Endothelial cell of umbilical vein (primary cell): Measurements from ENCODE around the gene GNG10. TPM values are rescaled to one million over a fixed set of nuclear protein-coding genes. Genes with fewer than 3 reads are reported as not detected.

Source experiments
- BruUV-seq: library from RNA; stranded (reverse); fragments of 400-500 nt; replicated peaks from 2 replicates; lab custom pipeline; 2021; lab: Mats Ljungman, UMichigan
- CTCF ChIA-PET: fragments of 300-600, 350-600 bp; sonication (Branson Sonifier 250); formaldehyde crosslinking; loops from one replicate; lab custom pipeline; 2021; ENCODE audit warnings: antibody characterized with exemption, inconsistent platforms; lab: Charles Lee
- POLR2A ChIA-PET: fragments of 300-600, 350-600 bp; sonication (Branson Sonifier 250); formaldehyde crosslinking; loops from one replicate; lab custom pipeline; 2021; ENCODE audit warnings: antibody characterized with exemption, inconsistent platforms; lab: Charles Lee
- DNase-seq: peaks from one replicate; pipeline ENCODE4 v3.0.0-alpha.2; 2011; ENCODE audit warnings: low read depth, low spot score
- FAIRE-seq: peaks from 2 replicates; lab custom pipeline; 2011; peaks lifted over from hg19 to GRCh38; lab: Jason Lieb, UNC
- H2AFZ ChIP-seq: 2 replicates; pipeline ENCODE4 v1.6.0; 2012; ENCODE audit warnings: low read depth, low read length, control low read depth, inconsistent platforms
- H3K27ac ChIP-seq: 2 replicates; pipeline ENCODE4 v1.5.1; 2011; ENCODE audit warnings: low read depth, mild to moderate bottlenecking, control low read depth, low read length, moderate library complexity; ENCODE audit not compliant: insufficient read depth
- H3K27me3 ChIP-seq, 2 experiments: 2 replicates each; pipeline versions ENCODE4 v1.6.0 to v1.6.1; 2011; ENCODE audit warnings: low read length in 2 of 2, mixed read lengths in 1 of 2; ENCODE audit not compliant: control insufficient read depth in 2 of 2, insufficient read depth in 2 of 2
- H3K36me3 ChIP-seq, 2 experiments: 2 replicates in 1 of 2; 3 replicates in 1 of 2; pipeline ENCODE4 v1.5.1; 2011; ENCODE audit warnings: low read length in 2 of 2, mild to moderate bottlenecking in 1 of 2, moderate library complexity in 1 of 2; ENCODE audit not compliant: control insufficient read depth in 2 of 2, insufficient read depth in 2 of 2; ENCODE audit errors: extremely low read depth in 1 of 2
- H3K4me1 ChIP-seq: 3 replicates; pipeline ENCODE4 v1.5.1; 2011; ENCODE audit warnings: mild to moderate bottlenecking, low read length; ENCODE audit not compliant: control insufficient read depth, insufficient read depth; ENCODE audit errors: extremely low read depth
- H3K4me2 ChIP-seq: 2 replicates; pipeline ENCODE4 v1.6.1; 2011; ENCODE audit warnings: low read length, control low read depth, mixed read lengths; ENCODE audit not compliant: insufficient read depth
- H3K4me3 ChIP-seq, 3 experiments: fragments of 200-600 bp in 1 of 3; sonication (generic), shearing (Covaris generic) in 1 of 3; replicated peaks in 1 of 3; 2 replicates each; pipeline ENCODE4 v1.5.1; 2011 to 2016; ENCODE audit warnings: control low read depth in 3 of 3, low read length in 3 of 3, mild to moderate bottlenecking in 2 of 3, inconsistent platforms in 1 of 3, low read depth in 1 of 3, moderate library complexity in 1 of 3; ENCODE audit not compliant: insufficient read depth in 1 of 3
- H3K79me2 ChIP-seq: 2 replicates; pipeline ENCODE4 v1.6.0; 2012; ENCODE audit warnings: low read length, inconsistent platforms; ENCODE audit not compliant: control insufficient read depth, insufficient read depth
- H3K9ac ChIP-seq: replicated peaks from 2 replicates; pipeline ENCODE3; 2011; ENCODE audit warnings: low read length, control low read depth; ENCODE audit not compliant: insufficient read depth; ENCODE audit errors: extremely low read depth
- H3K9me1 ChIP-seq: replicated peaks from 3 replicates; pipeline ENCODE4 v1.6.0; 2011; ENCODE audit warnings: mild to moderate bottlenecking, low read length; ENCODE audit not compliant: control insufficient read depth, insufficient read depth; ENCODE audit errors: extremely low read depth
- H3K9me3 ChIP-seq: replicated peaks from 2 replicates; pipeline ENCODE4 v1.5.1; 2012; ENCODE audit warnings: low read length, inconsistent platforms; ENCODE audit not compliant: control insufficient read depth, insufficient read depth
- H4K20me1 ChIP-seq: replicated peaks from 2 replicates; pipeline ENCODE3; 2011; ENCODE audit warnings: mild to moderate bottlenecking, low read length; ENCODE audit not compliant: control insufficient read depth, insufficient read depth; ENCODE audit errors: extremely low read depth
- EZH2 ChIP-seq: IDR thresholded peaks from 2 replicates; pipeline ENCODE4 v1.6.1; 2012; ENCODE audit warnings: borderline replicate concordance, low read depth, mild to moderate bottlenecking, moderate library complexity, low read length, inconsistent platforms; ENCODE audit not compliant: severe bottlenecking
- FOS ChIP-seq: IDR thresholded peaks from 2 replicates; pipeline ENCODE4 v1.6.1; 2011; ENCODE audit warnings: mild to moderate bottlenecking, low read length, moderate library complexity, borderline replicate concordance; ENCODE audit not compliant: insufficient read depth
- GATA2 ChIP-seq: IDR thresholded peaks from 2 replicates; pipeline ENCODE4 v1.7.0; 2011; ENCODE audit warnings: low read depth, mild to moderate bottlenecking, moderate library complexity, mixed read lengths, low read length; ENCODE audit not compliant: insufficient read length, insufficient read depth
- JUN ChIP-seq: IDR thresholded peaks from 2 replicates; pipeline ENCODE4 v1.6.1; 2011; ENCODE audit warnings: borderline replicate concordance, low read depth; ENCODE audit not compliant: insufficient read length, insufficient read depth
- MYC ChIP-seq: IDR thresholded peaks from one replicate; pipeline ENCODE4 v1.6.1; 2011; ENCODE audit warnings: mild to moderate bottlenecking, low read depth, low read length
- POLR2A ChIP-seq: IDR thresholded peaks from 2 replicates; pipeline ENCODE4 v1.6.1; 2012; ENCODE audit warnings: low read depth, mild to moderate bottlenecking, control low read depth, low read length
- POLR2AphosphoS5 ChIP-seq: IDR thresholded peaks from 2 replicates; pipeline ENCODE4 v1.6.1; 2012; ENCODE audit warnings: low read depth, mild to moderate bottlenecking, control low read depth, low read length, moderate library complexity; ENCODE audit not compliant: insufficient read depth
- dilution Hi-C: fragments of 300-500 bp; cut with MboI; formaldehyde crosslinking; loops from one replicate; pipeline ENCODE4 v1.15.0; 2019; ENCODE audit warnings: low sequenced_read_pairs; ENCODE audit not compliant: extremely low pct_ligation_motif_present
- intact Hi-C: fragments of 100-400 bp; cut with micrococcal nuclease; formaldehyde crosslinking; loops from one replicate; pipeline ENCODE4 v1.10.0; 2022
- polyA plus RNA-seq, 4 experiments: library from polyadenylated mRNA; depleted of rRNA in 3 of 4; stranded (reverse) in 3 of 4; unstranded in 1 of 4; fragments of >200 nt; gene quantifications; 2 replicates each; pipeline versions ENCODE4 v1.2.1 to v1.2.3, GENCODE V29; 2011 to 2012; ENCODE audit warnings: missing spikeins in 1 of 4
- total RNA-seq: library from RNA; stranded (reverse); gene quantifications from 2 replicates; pipeline ENCODE4 v1.2.3, GENCODE V29; 2021
- TF ChIP-seq, protein P1 (sequence below): IDR thresholded peaks from 2 replicates; pipeline ENCODE4 v1.6.1; 2011; ENCODE audit not compliant: insufficient read depth, insufficient read length
- TF ChIP-seq, protein P2 (sequence below), 2 donors: IDR thresholded peaks; 1 replicate in 1 of 2; 2 replicates in 1 of 2; pipeline ENCODE4 v1.5.1; 2011; ENCODE audit warnings: low read length in 2 of 2, mild to moderate bottlenecking in 2 of 2, moderate library complexity in 2 of 2, control low read depth in 1 of 2, inconsistent platforms in 1 of 2, low read depth in 1 of 2; ENCODE audit not compliant: insufficient read depth in 1 of 2; ENCODE audit errors: extremely low read depth in 1 of 2

The GNG10 gene
- total and polyA plus RNA-seq, 2 donors (not counting 3 experiments of a cell fraction or from before 2014, with no cell fraction given): 31.9 to 33.0 TPM

DNA sequence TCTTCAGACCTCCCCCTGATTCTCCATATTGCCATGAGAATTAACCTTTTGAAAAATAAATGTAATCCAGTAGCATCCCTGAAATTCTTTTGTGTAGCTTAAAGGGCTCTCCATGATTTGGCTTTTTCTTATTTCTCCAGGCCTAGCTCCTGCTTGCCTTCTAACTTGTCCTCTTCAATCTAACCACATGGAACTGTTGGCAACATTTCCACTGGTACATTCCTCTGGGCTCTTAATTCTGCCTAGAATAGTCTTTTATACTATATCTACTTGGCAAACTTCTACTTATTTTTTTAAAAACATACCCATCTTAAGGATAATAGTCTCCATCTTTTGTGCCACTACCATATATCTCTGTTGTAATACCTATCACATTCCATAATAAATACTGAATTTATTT lies 54.1 kb downstream of the GNG10 start:
- TF ChIP-seq MYC (no peak), GATA2 (no peak), POLR2A (no peak), JUN (no peak), FOS (no peak), EZH2 (no peak), POLR2AphosphoS5 (no peak)
- TF ChIP-seq, protein P1, sequence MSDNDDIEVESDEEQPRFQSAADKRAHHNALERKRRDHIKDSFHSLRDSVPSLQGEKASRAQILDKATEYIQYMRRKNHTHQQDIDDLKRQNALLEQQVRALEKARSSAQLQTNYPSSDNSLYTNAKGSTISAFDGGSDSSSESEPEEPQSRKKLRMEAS: no peak
- TF ChIP-seq, protein P2, sequence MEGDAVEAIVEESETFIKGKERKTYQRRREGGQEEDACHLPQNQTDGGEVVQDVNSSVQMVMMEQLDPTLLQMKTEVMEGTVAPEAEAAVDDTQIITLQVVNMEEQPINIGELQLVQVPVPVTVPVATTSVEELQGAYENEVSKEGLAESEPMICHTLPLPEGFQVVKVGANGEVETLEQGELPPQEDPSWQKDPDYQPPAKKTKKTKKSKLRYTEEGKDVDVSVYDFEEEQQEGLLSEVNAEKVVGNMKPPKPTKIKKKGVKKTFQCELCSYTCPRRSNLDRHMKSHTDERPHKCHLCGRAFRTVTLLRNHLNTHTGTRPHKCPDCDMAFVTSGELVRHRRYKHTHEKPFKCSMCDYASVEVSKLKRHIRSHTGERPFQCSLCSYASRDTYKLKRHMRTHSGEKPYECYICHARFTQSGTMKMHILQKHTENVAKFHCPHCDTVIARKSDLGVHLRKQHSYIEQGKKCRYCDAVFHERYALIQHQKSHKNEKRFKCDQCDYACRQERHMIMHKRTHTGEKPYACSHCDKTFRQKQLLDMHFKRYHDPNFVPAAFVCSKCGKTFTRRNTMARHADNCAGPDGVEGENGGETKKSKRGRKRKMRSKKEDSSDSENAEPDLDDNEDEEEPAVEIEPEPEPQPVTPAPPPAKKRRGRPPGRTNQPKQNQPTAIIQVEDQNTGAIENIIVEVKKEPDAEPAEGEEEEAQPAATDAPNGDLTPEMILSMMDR (IDR thresholded peaks at IDR 0.05; ENCODE audit: extremely low read depth in 1 of 2, insufficient read depth in 1 of 2, low read depth in 1 of 2, low read length in 2 of 2): no peak
- Histone ChIP-seq H3K4me2 (no peak overlapping the region), H4K20me1 (no peaks in the 10 kb centered on the region), H3K9me3 (no peaks in the 10 kb centered on the region), H3K79me2 (no peaks in the 10 kb centered on the region), H3K27ac (no peak overlapping the region), H3K36me3 (no peaks in the 10 kb centered on the region), H3K27me3 (no peaks in the 10 kb centered on the region), H2AFZ (no peak overlapping the region), H3K4me3 (no peak overlapping the region), H3K4me1 (no peaks in the 10 kb centered on the region), H3K9me1 (no peaks in the 10 kb centered on the region), H3K9ac (no peak overlapping the region)
- POLR2A ChIA-PET: no interaction called here
- FAIRE-seq (no peak), DNase-seq (no peak)
- CTCF ChIA-PET: interaction anchor here (1.0 to 1.3 kb wide), 2 partner anchors 12 to 29 kb away, joined by 3 read pairs; no protein-coding TSS in a partner anchor
- dilution Hi-C loops (no loop called here), intact Hi-C loops (no loop called here)
- BruUV-seq: no TSS peak
